ENCODE data around the gene NELL1. TPM values are rescaled to one million over a fixed set of nuclear protein-coding genes. Genes with fewer than 3 reads are reported as not detected.

Gene NELL1
- total RNA-seq (2014; rRNA removed; shearing (Covaris generic)) = 0.34 and 0.86 TPM in 2 replicates

GRCh38 chr11:20668844-20669819 lies at the start of gene NELL1:
Gene NELL1, plus strand, starts transcription at chr11:20669586.
- in situ Hi-C loops (cut with HindIII; ENCODE audit: low sequenced_read_pairs) = no loop called here
- DNase-seq (ENCODE audit: low spot score) = no peak

DNA sequence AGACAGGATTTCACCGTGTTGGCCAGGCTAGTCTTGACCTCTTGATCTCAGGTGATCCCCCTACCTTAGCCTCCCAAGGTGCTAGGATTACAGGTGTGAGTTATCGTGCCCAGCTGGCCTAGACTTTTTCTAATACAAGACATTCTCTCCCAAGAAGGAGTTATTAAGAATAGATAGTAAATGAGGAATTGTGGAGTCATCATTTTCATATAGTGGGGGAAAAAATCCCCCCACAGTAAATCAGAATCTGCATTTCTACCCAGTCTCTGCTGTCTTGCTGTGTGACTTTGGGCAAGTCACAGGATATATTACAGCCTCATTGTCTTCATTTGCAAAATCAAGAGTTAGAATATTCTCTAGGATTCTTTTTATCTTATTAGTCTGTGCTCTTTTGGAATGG lies 48.4 kb upstream of the NELL1 start:
- no peak for DNase-seq (ENCODE audit: low spot score)
- in situ Hi-C loops (cut with HindIII; ENCODE audit: low sequenced_read_pairs) = no loop called here

DNA sequence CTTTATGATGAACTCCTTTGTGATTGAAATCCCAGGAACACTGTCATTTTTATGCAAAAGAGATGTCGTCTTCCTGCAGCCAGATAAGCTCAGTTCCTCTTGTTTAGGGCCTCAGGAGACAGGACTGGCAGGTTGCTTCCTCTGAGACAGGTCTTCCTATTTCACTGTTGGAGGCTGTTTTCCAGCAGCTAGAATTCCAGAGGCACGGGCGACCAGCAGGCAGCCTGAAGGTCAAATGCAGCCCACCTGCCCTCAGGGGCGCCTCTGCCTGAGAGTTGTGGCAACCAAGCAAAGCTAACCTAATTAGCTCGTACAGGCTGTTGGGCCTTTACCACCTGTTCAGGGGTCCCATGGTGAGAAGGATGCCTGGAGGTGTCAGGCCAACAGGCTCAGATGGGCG lies 47.7 kb upstream of the NELL1 start:
- DNase-seq (ENCODE audit: low spot score) = no peak
- in situ Hi-C loops (cut with HindIII; ENCODE audit: low sequenced_read_pairs) = no loop called here

- DNase-seq (ENCODE audit: low spot score) = no peak
- in situ Hi-C loops (cut with HindIII; ENCODE audit: low sequenced_read_pairs) = no loop called here
Observed at GRCh38 chr11:20623252-20623651, 46.1 kb upstream of the NELL1 start.

DNA sequence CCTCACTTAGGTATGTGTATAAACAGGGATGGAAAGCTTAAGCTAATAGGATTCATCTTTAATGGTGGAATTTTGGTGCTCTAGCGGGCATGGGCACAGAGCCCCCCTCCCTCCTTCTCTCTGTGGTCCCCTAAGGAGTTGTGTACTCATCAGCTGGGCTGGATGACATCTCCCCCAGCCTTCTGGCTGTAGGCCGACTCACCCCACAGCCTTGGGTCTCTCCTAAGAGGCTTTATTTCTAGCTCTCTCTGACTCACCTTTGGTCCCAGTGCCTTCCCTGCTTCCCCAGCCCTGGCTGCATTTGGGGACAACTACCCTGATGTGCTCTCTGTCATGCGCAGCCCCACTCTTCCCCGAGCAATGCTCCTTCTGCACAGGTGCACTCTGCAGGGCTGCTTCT lies 43.1 kb upstream of the NELL1 start:
- no peak for DNase-seq (ENCODE audit: low spot score)
- in situ Hi-C loops (cut with HindIII; ENCODE audit: low sequenced_read_pairs) = no loop called here

DNA sequence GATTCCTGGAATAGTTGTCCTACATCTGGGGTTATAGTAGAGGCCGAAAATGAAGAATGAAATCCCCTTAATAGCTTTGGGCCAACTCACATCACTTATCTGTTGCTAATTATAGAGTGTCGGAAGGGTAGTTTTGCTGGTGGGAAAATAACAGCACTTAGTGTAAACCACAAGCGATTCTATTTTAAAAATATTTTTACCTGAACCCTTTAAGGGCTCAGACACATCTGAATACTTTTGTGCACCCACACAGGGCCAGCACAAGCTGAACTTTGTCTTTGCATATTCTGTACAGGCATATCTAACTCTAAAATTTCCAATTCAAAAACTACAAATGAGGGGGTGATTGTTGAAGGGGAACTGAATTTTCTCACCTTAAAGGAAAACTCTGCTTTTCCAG lies 42.4 kb upstream of the NELL1 start:
- in situ Hi-C loops (cut with HindIII; ENCODE audit: low sequenced_read_pairs) = no loop called here
- DNase-seq (ENCODE audit: low spot score) = no peak

GRCh38 chr11:20627701-20628100 lies 41.7 kb upstream of the NELL1 start:
- in situ Hi-C loops (cut with HindIII; ENCODE audit: low sequenced_read_pairs) = no loop called here
- DNase-seq (ENCODE audit: low spot score) = no peak

- in situ Hi-C loops (cut with HindIII; ENCODE audit: low sequenced_read_pairs) = no loop called here
Observed at GRCh38 chr11:20631519-20632168, 37.7 kb upstream of the NELL1 start.

GRCh38 chr11:20632169-20632532 lies 37.2 kb upstream of the NELL1 start:
- no peak for DNase-seq (ENCODE audit: low spot score)
- in situ Hi-C loops (cut with HindIII; ENCODE audit: low sequenced_read_pairs) = no loop called here

More at GRCh38 chr11:20631519-20632168, 37.7 kb upstream of the NELL1 start:
- DNase-seq (ENCODE audit: low spot score) = no peak

- DNase-seq (ENCODE audit: low spot score) = no peak
- in situ Hi-C loops (cut with HindIII; ENCODE audit: low sequenced_read_pairs) = no loop called here
Observed at GRCh38 chr11:20634044-20634443, 35.3 kb upstream of the NELL1 start.

DNA sequence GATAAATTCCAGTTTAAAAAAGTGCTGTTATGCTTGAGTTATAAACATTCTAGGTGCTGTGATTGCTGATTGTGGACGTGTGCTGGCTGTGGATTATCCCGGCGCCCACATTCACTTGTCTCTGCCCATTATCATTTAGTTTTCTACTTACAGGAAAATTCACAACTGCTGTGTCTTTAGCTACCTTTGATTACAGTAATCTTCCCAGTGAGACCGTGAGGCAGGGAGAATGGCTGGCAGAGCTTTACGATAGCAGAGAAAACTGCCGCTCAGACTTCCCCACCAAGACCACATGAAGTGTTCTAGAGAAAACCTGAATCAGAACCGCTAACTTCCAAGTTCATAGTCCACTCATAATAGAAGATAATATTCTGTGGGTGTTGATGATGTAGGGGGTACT lies 34.6 kb upstream of the NELL1 start:
- in situ Hi-C loops (cut with HindIII; ENCODE audit: low sequenced_read_pairs) = no loop called here
- DNase-seq (ENCODE audit: low spot score) = no peak

- in situ Hi-C loops (cut with HindIII; ENCODE audit: low sequenced_read_pairs) = no loop called here
Observed at GRCh38 chr11:20638074-20638473, 31.3 kb upstream of the NELL1 start.

GRCh38 chr11:20639688-20640087 lies 29.7 kb upstream of the NELL1 start:
- in situ Hi-C loops (cut with HindIII; ENCODE audit: low sequenced_read_pairs) = no loop called here
- DNase-seq (ENCODE audit: low spot score) = peak; percentile 76

More at GRCh38 chr11:20638074-20638473, 31.3 kb upstream of the NELL1 start:
- no peak for DNase-seq (ENCODE audit: low spot score)

GRCh38 chr11:20640401-20640800 lies 29.0 kb upstream of the NELL1 start:
- in situ Hi-C loops (cut with HindIII; ENCODE audit: low sequenced_read_pairs) = no loop called here
- no peak for DNase-seq (ENCODE audit: low spot score)

GRCh38 chr11:20644360-20644759 lies 25.0 kb upstream of the NELL1 start:
- DNase-seq (ENCODE audit: low spot score) = no peak
- in situ Hi-C loops (cut with HindIII; ENCODE audit: low sequenced_read_pairs) = no loop called here

- peak; percentile 75 for DNase-seq (ENCODE audit: low spot score)
- in situ Hi-C loops (cut with HindIII; ENCODE audit: low sequenced_read_pairs) = no loop called here
Observed at GRCh38 chr11:20647976-20648565, 21.3 kb upstream of the NELL1 start.

GRCh38 chr11:20652150-20652806 lies 17.1 kb upstream of the NELL1 start:
- in situ Hi-C loops (cut with HindIII; ENCODE audit: low sequenced_read_pairs) = no loop called here
- DNase-seq (ENCODE audit: low spot score) = no peak

DNA sequence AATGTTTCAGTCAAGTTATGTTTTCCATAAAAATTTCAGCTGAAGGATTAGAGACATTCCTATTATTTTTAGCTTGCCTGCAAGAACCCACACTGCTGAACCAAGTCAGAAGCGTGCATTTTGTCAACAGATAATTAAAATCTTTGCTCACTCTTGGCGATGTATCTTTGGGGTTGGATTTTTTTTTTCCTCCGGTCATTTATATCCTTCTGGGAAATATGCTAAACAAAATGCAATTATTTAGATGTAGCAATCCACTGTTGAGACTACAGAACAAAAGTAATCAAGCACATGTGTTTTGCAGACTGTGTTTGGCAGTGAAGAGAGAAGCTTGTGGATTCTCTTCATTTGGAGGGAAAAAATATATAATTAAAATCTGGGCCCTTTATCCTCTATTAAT lies 15.3 kb upstream of the NELL1 start:
- in situ Hi-C loops (cut with HindIII; ENCODE audit: low sequenced_read_pairs) = no loop called here
- no peak for DNase-seq (ENCODE audit: low spot score)

DNA sequence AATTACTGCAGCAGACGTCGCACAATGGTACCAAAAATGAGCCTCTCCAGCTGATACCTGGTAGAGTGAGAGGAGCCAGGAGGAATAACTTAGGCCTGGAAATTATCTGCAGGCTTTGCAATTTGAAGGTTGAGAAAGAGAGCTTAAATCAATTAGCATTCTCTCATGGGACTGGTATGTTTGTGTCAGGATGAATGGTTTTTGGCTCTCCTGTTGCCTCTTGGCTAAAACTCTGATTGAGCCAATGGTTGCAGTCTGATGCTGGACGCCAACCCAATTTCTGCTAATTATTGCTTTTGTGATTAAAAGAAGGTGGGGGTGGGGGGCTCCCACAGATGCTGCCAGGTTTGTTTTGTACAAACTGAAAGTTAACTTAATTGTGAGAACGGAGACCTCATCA lies 12.5 kb upstream of the NELL1 start:
- no peak for DNase-seq (ENCODE audit: low spot score)
- in situ Hi-C loops (cut with HindIII; ENCODE audit: low sequenced_read_pairs) = no loop called here

- in situ Hi-C loops (cut with HindIII; ENCODE audit: low sequenced_read_pairs) = no loop called here
- no peak for DNase-seq (ENCODE audit: low spot score)
Observed at GRCh38 chr11:20658135-20658534, 11.3 kb upstream of the NELL1 start.
